Right atrium auricular region (tissue), 2 donors: ENCODE results near the gene SNX20. TPM values are rescaled to one million over a fixed set of nuclear protein-coding genes. Genes with fewer than 3 reads are reported as not detected.

ENCODE experiments used
- DNase-seq: peaks from one replicate; pipeline ENCODE4 v3.0.0-alpha.2; 2019; ENCODE audit warnings: low spot score
- H3K27ac ChIP-seq, 2 donors: fragments of 200-600 bp; sonication (generic); 1 replicate in 1 of 2; 2 replicates in 1 of 2; pipeline ENCODE4 v1.5.1; 2016 to 2019
- H3K27me3 ChIP-seq, 2 donors: fragments of 200-600 bp; sonication (generic); one replicate each; pipeline versions ENCODE4 v1.5.1 to v1.6.0; 2017 to 2019
- H3K36me3 ChIP-seq: fragments of 200-600 bp; sonication (generic); one replicate; pipeline ENCODE4 v1.5.1; 2016
- H3K4me1 ChIP-seq, 2 donors: fragments of 200-600 bp; sonication (generic); one replicate each; pipeline versions ENCODE4 v1.5.1 to v1.6.0; 2017 to 2019
- H3K4me3 ChIP-seq, 2 donors: fragments of 200-600 bp; sonication (generic); 1 replicate in 1 of 2; 2 replicates in 1 of 2; pipeline ENCODE4 v1.5.1; 2017 to 2019; ENCODE audit warnings: mild to moderate bottlenecking in 1 of 2, moderate library complexity in 1 of 2
- H3K9me3 ChIP-seq, 2 donors: fragments of 200-600 bp; sonication (generic); one replicate each; pipeline ENCODE4 v1.5.1; 2019
- total RNA-seq, 2 donors: library from RNA; depleted of rRNA; stranded (reverse); fragments of >200 nt; gene quantifications; one replicate each; pipeline ENCODE4 v1.1.0, GENCODE V29; 2016
- TF ChIP-seq, protein P1 (sequence below), 2 donors: fragments of 200-600 bp; sonication (generic); IDR thresholded peaks; one replicate each; pipeline ENCODE4 v1.5.1; 2019; ENCODE audit warnings: antibody characterized with exemption in 2 of 2

SNX20 gene, protein sequence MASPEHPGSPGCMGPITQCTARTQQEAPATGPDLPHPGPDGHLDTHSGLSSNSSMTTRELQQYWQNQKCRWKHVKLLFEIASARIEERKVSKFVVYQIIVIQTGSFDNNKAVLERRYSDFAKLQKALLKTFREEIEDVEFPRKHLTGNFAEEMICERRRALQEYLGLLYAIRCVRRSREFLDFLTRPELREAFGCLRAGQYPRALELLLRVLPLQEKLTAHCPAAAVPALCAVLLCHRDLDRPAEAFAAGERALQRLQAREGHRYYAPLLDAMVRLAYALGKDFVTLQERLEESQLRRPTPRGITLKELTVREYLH
- 1 to 10 TPM in 1 of 2 donors, under 1 TPM in 1; 0.89 to 1.9 TPM for total RNA-seq

DNA sequence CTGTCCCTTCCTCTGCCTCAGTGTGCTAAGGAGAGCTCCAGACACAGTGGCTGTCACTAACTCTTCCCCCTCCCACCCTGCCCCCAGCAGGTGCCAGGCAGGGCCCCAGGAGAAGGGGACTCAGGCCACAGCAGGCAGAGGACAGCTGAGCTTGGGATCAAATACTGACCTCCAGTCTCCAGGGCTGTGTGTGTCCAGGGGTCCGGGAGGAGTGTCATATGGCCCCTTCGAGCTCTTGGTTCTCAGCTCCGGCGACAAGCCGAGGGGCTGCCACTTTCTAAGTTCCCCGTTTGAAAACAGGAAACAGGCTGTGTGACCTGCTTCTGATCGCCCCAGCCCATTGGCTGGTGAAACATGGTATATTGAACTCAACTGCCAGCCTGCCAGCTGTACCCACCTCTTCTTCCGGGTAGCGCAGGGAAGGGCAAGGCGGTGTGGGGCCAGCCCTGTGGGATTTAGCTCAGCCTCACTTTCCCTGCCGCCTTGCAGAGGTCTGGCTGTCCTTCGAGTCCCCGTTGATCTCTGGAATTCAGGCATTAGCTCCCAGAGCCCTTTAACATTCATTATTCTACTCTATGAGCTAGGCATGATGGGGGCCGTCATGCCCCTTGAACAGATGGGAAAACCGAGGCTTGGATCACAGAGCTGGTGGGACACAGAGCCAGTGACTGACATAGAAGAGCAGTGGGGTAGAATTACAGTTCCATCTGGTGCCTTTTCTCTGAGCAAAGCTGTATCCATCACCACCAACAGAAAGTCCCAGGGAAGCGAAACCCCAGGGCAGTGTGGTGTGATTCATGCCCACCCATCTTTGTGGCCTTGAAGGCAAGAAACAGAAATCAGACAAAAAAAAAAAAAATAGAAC lies at the start of gene SNX20:
Gene SNX20 (minus strand): TSS at position 292 of the 865 bp plus-strand sequence. CDS start 3,786 bp downstream, outside the sequence.
- H3K9me3 ChIP-seq: no peaks in the 10 kb centered on the region
- DNase-seq: no peak
- H3K36me3 ChIP-seq: no peaks in the 10 kb centered on the region
- H3K4me3 ChIP-seq: peak within 1 kb of the TSS; percentile 9 to 31
- no peaks in the 10 kb centered on the region for H3K4me1 ChIP-seq
- no peaks in the 10 kb centered on the region for H3K27me3 ChIP-seq
- H3K27ac ChIP-seq: no peak within 1 kb of the TSS
- TF ChIP-seq, protein P1, sequence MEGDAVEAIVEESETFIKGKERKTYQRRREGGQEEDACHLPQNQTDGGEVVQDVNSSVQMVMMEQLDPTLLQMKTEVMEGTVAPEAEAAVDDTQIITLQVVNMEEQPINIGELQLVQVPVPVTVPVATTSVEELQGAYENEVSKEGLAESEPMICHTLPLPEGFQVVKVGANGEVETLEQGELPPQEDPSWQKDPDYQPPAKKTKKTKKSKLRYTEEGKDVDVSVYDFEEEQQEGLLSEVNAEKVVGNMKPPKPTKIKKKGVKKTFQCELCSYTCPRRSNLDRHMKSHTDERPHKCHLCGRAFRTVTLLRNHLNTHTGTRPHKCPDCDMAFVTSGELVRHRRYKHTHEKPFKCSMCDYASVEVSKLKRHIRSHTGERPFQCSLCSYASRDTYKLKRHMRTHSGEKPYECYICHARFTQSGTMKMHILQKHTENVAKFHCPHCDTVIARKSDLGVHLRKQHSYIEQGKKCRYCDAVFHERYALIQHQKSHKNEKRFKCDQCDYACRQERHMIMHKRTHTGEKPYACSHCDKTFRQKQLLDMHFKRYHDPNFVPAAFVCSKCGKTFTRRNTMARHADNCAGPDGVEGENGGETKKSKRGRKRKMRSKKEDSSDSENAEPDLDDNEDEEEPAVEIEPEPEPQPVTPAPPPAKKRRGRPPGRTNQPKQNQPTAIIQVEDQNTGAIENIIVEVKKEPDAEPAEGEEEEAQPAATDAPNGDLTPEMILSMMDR (IDR thresholded peaks at IDR 0.05): no peak

DNA sequence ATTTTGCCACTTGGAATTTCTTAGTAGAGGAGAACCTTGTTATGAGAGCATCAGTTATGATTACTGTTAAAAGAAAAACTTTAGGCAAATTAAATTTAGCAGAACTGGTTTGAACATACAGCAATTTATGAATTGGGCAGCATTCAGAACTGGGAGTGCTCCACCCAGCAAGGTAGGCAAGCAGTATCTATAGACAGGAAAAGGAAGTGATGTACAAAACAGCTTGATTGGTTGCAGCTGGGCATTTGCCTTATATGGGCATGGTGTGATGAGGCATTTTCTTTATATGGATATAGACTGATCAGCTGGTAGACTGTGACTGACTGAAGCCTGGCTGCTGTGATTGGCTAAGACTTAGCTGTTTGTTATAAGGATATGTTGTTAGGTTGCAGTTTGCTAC lies 43.2 kb upstream of the SNX20 start:
- no peaks in the 10 kb centered on the region for H3K27me3 ChIP-seq
- no peaks in the 10 kb centered on the region for H3K4me1 ChIP-seq
- no peak for DNase-seq
- TF ChIP-seq, protein P1 (IDR thresholded peaks at IDR 0.05): no peak
- no peak overlapping the region for H3K4me3 ChIP-seq
- no peak overlapping the region for H3K27ac ChIP-seq
- H3K36me3 ChIP-seq: no peaks in the 10 kb centered on the region
- no peaks in the 10 kb centered on the region for H3K9me3 ChIP-seq

DNA sequence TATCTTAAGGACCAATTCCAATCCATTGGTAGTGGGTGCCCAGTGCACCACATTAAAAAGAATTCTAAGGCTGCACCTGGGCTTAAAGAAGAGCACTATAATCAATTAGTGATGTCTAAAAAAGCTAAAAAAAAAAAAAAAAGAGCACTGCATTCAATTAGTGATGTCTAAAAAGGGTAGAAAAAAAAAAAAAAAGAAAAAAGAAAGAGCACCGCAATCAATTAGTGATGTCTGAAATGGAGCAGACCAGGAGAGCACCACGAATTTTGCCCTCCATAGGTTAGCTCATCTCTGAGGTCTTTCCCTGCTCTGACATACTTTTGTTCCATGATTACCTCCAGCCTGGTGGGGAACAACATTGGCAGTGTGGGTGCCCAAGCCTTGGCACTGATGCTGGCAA lies 41.8 kb upstream of the SNX20 start:
- Histone ChIP-seq H3K4me1 (no peaks in the 10 kb centered on the region), H3K27ac (no peak overlapping the region), H3K36me3 (no peaks in the 10 kb centered on the region), H3K9me3 (no peaks in the 10 kb centered on the region), H3K27me3 (no peaks in the 10 kb centered on the region), H3K4me3 (no peak overlapping the region)
- TF ChIP-seq, protein P1 (IDR thresholded peaks at IDR 0.05): no peak
- DNase-seq: no peak

DNA sequence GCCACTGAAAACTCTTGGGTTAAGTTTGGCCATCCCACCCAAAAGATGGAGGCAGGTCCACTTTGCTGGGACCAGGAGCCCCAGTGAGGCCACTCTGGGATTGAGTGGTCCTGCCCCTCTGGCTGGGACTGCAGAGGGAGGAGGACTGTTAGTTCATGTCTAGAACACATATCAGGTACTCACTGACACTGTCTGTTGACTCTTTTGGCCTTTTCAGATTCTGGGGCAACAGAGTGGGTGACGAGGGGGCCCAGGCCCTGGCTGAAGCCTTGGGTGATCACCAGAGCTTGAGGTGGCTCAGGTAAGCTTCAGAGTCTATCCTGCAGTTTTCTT lies 41.3 kb upstream of the SNX20 start:
- no peaks in the 10 kb centered on the region for H3K9me3 ChIP-seq
- no peaks in the 10 kb centered on the region for H3K36me3 ChIP-seq
- H3K27me3 ChIP-seq: no peaks in the 10 kb centered on the region
- DNase-seq: no peak
- H3K4me3 ChIP-seq: no peak overlapping the region
- no peaks in the 10 kb centered on the region for H3K4me1 ChIP-seq
- no peak overlapping the region for H3K27ac ChIP-seq
- TF ChIP-seq, protein P1 (IDR thresholded peaks at IDR 0.05): no peak

DNA sequence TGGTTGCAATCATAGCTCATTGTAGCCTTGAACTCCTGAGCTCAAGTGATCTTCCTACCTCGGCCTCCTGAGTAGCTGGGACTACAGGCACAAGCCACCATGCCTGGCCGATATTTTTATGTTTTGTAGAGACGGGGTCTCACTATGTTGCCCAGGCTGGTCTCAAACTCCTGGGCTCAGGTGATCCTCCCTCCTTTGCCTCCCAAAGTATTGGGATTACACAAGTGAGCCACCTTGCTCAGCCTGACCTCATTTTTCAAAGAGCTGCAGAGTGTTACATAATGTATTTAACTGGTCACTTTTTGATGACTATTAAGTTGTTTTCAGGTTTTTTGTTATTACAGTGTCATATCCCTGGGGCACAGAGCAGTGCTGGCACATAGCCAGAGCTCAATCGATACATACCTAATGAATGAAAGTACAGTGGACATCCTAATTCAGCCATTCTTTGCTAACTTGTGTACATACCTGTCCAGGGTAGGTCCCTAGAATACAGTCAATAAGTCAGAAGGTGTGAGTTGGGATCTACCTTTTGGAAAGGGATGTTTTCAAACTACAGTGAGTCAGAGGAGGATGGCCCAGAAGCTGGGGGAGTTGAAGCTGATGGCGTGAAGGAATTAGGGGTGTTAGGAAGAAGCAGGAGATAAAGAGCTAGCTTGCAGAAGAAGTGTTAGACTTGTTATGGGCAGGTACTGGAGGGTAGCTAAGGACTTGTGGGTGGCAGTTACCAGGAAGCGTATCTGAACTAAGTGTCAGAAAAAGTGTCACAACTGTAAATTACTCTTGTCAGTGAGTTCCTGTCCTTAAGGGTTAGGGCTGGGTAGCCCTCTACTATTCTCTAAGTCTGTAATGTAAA lies 40.7 kb upstream of the SNX20 start:
- TF ChIP-seq, protein P1 (IDR thresholded peaks at IDR 0.05): no peak
- H3K27ac ChIP-seq: no peak overlapping the region
- DNase-seq: no peak
- no peak overlapping the region for H3K4me3 ChIP-seq
- H3K36me3 ChIP-seq: no peaks in the 10 kb centered on the region
- H3K27me3 ChIP-seq: no peaks in the 10 kb centered on the region
- no peaks in the 10 kb centered on the region for H3K4me1 ChIP-seq
- H3K9me3 ChIP-seq: no peaks in the 10 kb centered on the region
